HG03378 (cell line): ENCODE data around the gene SPHK2.
"Not testable (repeated sequence)": the region's sequence is repeated elsewhere in the genome, so short reads cannot be mapped to it uniquely, and the experiment has no call there.

Source experiments
- ATAC-seq: cut with Tn5 transposase; IDR thresholded peaks from one replicate; pipeline ENCODE4 v1.9.1; 2021; ENCODE audit warnings: mild to moderate bottlenecking, moderate library complexity; ENCODE audit not compliant: unreplicated experiment

SPHK2 gene

GRCh38 chr19:48676887-48677286, 57.6 kb downstream of the SPHK2 start:
- ATAC-seq = no peak

DNA sequence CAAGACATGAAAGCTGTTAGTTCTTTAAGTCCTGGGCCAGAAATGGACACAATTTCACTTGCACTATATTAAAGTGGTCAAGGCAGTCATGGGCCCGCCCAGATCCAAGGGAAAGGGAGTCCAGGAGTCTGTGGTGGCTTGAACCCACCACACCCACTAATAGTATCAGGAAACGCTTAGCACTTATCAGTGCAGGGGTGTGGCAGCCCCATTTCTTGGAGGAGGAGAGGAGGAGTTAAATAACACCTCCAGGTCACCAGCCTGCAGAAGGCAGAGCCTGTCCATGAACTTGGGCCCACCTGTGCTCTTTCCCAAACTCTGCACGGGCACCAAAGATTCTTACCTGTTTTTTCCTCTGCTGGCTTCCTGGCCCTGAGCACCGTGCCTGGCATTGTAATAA, 58.9 kb downstream of the SPHK2 start:
- no peak for ATAC-seq

DNA sequence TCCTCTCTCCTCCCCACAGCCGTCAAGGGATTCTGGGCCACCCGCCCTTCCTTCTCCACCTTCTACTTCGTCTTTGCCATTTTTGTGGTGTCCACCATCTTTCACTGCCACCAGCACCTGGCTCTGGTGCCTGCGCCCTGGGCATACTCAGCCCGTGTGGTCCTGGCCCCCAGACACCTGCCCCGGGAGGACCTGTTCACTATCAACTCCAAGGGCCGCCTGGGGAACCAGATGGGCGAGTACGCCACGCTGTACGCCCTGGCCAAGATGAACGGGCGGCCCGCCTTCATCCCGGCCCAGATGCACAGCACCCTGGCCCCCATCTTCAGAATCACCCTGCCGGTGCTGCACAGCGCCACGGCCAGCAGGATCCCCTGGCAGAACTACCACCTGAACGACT, 60.7 kb downstream of the SPHK2 start:
- not testable (repeated sequence) for ATAC-seq
